HG02938 (cell line): ENCODE data around the gene SRBD1.
A peak's percentile ranks its signal among the peaks of the same experiment; 100 is the strongest.

ENCODE experiments used
- ATAC-seq: cut with Tn5 transposase; IDR thresholded peaks from one replicate; pipeline ENCODE4 v1.9.1; 2021; ENCODE audit warnings: mild to moderate bottlenecking, moderate library complexity; ENCODE audit not compliant: unreplicated experiment

SRBD1 gene

GRCh38 chr2:45596761-45597160 lies 14.3 kb downstream of the SRBD1 start:
- ATAC-seq = no peak

- ATAC-seq = no peak
Measured at GRCh38 chr2:45595721-45596435, 15.2 kb downstream of the SRBD1 start.

- ATAC-seq = no peak
Measured at GRCh38 chr2:45591073-45591472, 20.0 kb downstream of the SRBD1 start.

DNA sequence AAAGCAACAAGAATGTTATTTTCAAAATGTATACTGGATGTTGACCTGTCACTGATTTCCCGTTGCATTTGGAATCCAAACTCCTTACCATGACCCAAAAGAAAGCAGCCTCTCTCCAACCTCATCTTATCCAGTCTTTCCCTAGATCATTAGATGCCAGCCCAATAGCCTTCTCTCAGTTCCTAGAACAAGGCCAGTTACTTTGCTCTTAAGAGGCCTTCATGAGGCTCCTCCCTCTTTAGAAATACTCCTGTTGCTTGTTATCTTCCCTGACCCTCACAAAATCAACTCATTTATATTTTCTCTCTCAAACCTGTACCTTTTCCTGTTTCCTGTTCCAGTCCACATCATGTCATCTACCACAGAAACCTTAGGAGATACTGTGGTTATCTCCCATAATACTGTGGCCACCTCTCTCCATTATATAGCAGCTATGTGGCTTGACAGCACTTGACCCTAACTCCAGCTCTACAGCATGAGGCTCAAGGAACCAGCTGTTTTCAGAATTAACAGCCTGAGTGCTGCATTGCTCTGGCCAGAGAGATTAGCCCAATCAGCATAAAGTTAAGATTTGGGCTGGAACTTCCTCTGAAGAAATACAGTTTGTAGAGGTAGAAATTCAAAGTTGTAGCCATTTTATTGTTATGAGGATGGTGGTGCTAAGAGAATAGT lies 22.8 kb downstream of the SRBD1 start:
- ATAC-seq = no peak

DNA sequence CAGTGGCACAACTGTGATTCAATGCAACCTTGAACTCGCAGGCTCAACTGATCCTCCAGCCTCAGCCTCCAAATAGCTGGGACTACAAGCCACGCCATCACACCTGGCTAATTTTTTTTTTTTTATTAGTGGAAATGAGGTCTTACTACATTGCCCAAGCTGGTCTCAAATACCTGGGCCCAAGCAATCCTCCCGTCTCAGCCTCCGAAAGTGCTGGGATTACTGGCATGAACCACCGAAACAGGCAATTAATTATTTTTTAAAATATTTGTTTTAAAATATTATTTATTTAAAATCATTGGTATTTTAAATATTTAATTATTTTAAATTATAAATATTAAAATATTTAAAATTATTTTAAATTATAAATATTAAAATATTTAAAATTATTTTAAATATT lies 24.5 kb downstream of the SRBD1 start:
- no peak for ATAC-seq

- no peak for ATAC-seq
Measured at GRCh38 chr2:45585267-45585861, 25.7 kb downstream of the SRBD1 start.

DNA sequence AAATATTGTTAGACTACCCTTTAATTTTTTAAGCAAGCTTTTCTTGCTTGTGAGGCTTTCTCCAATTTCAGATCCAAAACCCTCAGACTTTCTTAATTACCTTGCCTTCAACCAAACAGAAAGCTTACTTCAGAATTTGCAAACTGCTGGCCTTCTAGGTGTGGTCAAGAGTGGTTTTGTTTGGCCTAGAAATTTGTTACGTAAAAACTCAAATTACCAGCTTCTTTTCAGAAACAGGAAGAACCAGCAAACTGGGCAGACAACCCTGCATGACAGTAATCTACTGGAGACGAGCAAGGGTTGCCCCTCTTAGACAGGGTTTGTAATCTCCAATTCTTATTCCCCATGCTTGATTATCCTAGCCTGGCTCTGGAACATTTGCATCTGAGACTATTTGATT lies 27.1 kb downstream of the SRBD1 start:
- no peak for ATAC-seq

GRCh38 chr2:45582522-45582921 lies 28.5 kb downstream of the SRBD1 start:
- no peak for ATAC-seq

DNA sequence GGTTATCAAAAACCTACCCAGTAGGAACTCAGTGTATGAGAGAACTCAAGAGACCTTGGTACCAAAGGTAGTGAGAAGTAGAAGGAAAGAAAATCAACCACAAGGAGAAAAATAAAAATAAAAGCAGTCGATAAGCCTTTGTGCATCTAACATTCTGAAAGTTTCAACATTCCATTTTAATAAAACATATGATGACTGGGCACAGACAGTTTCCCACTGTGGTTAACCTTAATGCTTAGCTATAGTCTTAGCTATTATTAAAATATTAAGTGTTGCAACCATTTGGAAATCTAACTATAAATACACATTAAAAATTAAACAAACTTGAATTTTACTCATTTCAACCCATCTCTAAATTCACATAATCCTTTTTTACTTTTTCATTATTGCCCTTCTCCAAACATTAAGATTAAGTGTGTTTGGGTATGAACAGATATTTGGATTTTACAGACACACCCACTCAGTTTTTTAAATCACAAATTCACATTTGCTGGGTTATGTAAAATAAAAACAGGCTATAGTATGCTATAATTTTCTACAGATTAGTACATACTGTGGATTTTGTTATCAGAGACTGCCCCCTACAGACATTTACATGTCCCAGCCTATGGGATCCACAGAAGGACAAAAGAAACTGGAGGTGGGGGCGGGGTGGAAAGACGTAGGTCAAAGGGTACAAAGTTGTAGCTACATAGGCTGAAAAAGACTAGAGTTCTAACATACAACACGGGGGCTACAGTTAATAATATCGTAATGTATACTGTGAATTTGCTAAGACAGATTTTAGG lies 32.8 kb downstream of the SRBD1 start:
- ATAC-seq = no peak

DNA sequence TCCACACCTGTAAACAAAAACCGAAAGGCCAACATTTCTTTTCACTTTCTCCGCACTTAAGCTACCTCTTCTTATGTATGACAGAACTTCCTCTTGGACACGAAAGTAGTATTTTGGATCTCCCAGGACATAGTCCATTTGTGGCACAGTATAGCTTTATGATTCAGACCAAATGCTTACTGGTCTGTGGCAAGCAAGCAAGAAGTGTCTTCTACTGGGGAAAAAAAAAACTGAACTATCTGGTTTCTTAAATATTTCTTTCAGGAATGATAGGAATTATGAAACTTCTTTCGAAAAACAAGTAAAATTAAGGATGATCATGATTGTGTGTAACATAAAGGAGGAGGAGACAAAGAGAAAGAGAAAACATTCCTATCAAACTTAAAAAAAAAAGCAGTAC lies 33.6 kb downstream of the SRBD1 start:
- ATAC-seq = no peak

- ATAC-seq = no peak
Measured at GRCh38 chr2:45575881-45576280, 35.2 kb downstream of the SRBD1 start.

GRCh38 chr2:45572979-45573378 lies 38.1 kb downstream of the SRBD1 start:
- no peak for ATAC-seq

DNA sequence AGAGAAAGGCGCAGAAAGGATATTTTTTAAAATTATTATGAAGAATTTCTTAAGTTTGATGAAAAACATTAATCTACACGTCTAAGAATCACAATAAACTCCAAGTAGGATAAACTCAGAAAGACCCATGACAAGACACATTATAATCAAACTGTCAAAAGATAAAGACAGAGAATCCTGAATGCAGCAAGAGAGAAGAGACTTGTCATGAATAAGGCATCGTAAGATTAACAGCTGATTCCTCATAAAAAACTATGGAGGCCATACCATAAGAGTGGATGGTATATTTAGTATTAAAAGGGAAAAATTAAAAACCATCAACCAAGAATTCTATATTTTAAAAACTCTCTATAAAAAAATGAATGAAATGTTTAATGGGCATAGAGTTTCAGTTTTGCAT lies 39.1 kb downstream of the SRBD1 start:
- no peak for ATAC-seq

DNA sequence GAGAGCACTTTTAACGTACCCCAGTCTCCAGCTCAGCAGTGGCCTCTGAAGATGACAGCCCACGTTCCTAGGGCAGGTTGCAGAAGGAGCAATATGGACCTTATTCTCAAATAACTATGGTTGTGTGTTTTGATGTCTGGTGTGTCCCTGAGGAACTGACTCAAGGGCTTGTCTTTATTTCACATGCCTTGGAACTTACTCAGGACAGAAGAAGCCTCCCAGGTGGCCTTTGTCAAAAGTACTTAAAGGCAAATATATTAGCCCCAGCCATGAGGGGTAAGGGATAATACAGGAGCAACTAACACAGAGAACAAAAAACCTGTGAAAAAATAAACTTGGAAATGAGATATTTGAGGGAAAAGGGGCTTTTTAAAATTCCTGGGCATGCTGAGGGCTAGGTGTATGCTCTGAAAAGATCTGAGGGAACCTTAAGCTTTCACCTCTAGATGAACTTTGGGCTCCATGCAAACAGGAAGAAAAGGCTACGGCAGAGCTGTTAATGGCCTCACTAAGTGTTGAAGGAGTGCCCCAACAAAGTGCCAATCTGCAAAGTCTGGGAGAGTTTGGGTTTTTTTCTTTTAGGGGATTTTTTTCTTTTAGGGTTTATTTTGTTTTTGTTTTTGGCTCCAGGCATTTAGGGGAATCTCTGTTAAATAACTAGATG lies 40.3 kb downstream of the SRBD1 start:
- ATAC-seq = no peak

- ATAC-seq = no peak
Measured at GRCh38 chr2:45568935-45569334, 42.1 kb downstream of the SRBD1 start.

- peak; percentile 98 for ATAC-seq
Measured at GRCh38 chr2:45567974-45568789, 42.9 kb downstream of the SRBD1 start.

DNA sequence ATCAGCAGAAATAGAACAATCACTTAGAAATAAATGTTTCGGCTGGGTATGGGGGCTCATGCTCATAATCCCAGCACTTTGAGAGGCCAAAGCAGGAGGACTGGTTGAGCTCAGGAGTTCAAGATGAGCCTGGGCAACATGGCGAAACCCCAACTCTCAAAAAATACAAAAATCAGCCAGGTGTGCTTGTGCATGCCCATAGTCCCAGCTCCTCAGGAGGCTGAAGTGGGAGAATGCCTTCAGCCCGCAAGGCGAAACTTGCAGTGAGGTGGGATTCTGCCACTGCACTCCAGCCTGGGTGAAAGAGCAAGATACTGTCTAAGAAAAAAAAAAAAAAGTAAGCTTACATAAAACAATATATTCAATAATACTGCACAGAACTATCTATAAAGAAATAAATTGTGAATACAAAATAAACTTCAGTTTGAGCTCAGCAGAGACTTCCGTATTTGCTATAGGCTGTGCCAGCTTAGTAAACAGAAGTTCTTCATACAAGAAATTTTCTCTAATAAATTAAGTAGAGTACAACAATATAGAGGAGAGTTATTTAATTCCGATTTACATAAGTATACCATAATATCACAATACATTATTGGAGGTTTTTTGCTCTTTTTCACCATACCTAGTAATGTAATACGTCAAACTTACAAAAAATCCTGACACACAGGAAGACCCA lies 43.6 kb downstream of the SRBD1 start:
- no peak for ATAC-seq

DNA sequence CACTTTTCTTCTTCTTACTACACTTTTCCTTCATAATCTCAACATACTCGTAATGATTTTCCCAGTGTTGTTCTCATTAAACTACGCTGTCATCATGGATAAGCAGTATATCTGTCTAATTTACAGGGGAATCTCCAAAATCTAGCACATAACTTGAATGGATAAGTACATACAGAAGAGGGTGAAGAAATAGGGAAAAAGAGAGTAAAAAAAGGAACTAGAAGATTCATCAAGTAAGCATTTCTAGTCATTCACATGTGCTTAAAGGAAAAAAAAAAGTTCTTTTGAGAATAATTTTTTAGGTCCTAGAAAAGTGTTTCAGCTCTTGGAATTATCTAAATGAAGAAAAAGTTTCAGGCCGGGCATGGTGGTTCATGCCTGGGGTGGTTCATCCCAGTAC lies 51.6 kb downstream of the SRBD1 start:
- ATAC-seq = no peak

GRCh38 chr2:45554742-45555140 lies 56.3 kb downstream of the SRBD1 start:
- no peak for ATAC-seq
